Neural cell (in vitro differentiated cells): ENCODE data around the gene CNPPD1.

Source experiments
- CTCF ChIP-seq: fragments of 450-650 bp; IDR thresholded peaks from 2 replicates; pipeline ENCODE4 v1.5.1; 2014; ENCODE audit warnings: antibody characterized with exemption, mild to moderate bottlenecking, moderate library complexity; ENCODE audit not compliant: poor library complexity, severe bottlenecking
- EP300 ChIP-seq: fragments of 450-650 bp; conservative IDR thresholded peaks from 2 replicates; pipeline ENCODE4 v1.6.1; 2014; ENCODE audit warnings: antibody characterized with exemption, mild to moderate bottlenecking, moderate library complexity; ENCODE audit not compliant: poor library complexity, severe bottlenecking
- EZH2 ChIP-seq: fragments of 200-600, 300-800 bp; shearing (Covaris generic), sonication (generic); IDR thresholded peaks from 2 replicates; pipeline ENCODE4 v1.6.1; 2014; ENCODE audit warnings: antibody characterized with exemption, low read length, borderline replicate concordance, mild to moderate bottlenecking; ENCODE audit not compliant: insufficient read depth, poor library complexity, severe bottlenecking
- MXI1 ChIP-seq: fragments of 450-650 bp; conservative IDR thresholded peaks from 2 replicates; pipeline ENCODE4 v1.6.1; 2014; ENCODE audit warnings: antibody characterized with exemption, mild to moderate bottlenecking; ENCODE audit not compliant: poor library complexity, severe bottlenecking
- RAD21 ChIP-seq: fragments of 450-650 bp; conservative IDR thresholded peaks from 2 replicates; pipeline ENCODE4 v1.6.1; 2014; ENCODE audit warnings: antibody characterized with exemption, mild to moderate bottlenecking, moderate library complexity
- TF ChIP-seq, protein P1 (sequence below): IDR thresholded peaks from 2 replicates; pipeline ENCODE4 v1.6.1; 2012; ENCODE audit warnings: borderline replicate concordance

GRCh38 chr2:219175928-219176817 is 552 bp downstream of the CNPPD1 start:
- TF ChIP-seq CTCF (no peak), EZH2 (no peak), EP300 (no peak), MXI1 (no peak), RAD21 (no peak)
- TF ChIP-seq, protein P1, sequence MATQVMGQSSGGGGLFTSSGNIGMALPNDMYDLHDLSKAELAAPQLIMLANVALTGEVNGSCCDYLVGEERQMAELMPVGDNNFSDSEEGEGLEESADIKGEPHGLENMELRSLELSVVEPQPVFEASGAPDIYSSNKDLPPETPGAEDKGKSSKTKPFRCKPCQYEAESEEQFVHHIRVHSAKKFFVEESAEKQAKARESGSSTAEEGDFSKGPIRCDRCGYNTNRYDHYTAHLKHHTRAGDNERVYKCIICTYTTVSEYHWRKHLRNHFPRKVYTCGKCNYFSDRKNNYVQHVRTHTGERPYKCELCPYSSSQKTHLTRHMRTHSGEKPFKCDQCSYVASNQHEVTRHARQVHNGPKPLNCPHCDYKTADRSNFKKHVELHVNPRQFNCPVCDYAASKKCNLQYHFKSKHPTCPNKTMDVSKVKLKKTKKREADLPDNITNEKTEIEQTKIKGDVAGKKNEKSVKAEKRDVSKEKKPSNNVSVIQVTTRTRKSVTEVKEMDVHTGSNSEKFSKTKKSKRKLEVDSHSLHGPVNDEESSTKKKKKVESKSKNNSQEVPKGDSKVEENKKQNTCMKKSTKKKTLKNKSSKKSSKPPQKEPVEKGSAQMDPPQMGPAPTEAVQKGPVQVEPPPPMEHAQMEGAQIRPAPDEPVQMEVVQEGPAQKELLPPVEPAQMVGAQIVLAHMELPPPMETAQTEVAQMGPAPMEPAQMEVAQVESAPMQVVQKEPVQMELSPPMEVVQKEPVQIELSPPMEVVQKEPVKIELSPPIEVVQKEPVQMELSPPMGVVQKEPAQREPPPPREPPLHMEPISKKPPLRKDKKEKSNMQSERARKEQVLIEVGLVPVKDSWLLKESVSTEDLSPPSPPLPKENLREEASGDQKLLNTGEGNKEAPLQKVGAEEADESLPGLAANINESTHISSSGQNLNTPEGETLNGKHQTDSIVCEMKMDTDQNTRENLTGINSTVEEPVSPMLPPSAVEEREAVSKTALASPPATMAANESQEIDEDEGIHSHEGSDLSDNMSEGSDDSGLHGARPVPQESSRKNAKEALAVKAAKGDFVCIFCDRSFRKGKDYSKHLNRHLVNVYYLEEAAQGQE, result no peak
